A673 (cell line): Measurements from ENCODE around the gene PTGFRN.

Experiments
- EZH2 ChIP-seq: fragments of 200-600 bp; sonication (generic); IDR thresholded peaks from 2 replicates; pipeline ENCODE4 v1.6.1; 2017; ENCODE audit warnings: borderline replicate concordance, low read depth, mild to moderate bottlenecking, mixed read lengths, antibody characterized with exemption, low read length; ENCODE audit not compliant: poor library complexity, severe bottlenecking
- TF ChIP-seq, protein P1 (sequence below): fragments of 300-800, 200-600 bp; sonication (generic); conservative IDR thresholded peaks from 2 replicates; pipeline ENCODE4 v1.5.1; 2017; ENCODE audit warnings: low read depth, mild to moderate bottlenecking, antibody characterized with exemption, low read length, moderate library complexity, mixed read lengths

DNA sequence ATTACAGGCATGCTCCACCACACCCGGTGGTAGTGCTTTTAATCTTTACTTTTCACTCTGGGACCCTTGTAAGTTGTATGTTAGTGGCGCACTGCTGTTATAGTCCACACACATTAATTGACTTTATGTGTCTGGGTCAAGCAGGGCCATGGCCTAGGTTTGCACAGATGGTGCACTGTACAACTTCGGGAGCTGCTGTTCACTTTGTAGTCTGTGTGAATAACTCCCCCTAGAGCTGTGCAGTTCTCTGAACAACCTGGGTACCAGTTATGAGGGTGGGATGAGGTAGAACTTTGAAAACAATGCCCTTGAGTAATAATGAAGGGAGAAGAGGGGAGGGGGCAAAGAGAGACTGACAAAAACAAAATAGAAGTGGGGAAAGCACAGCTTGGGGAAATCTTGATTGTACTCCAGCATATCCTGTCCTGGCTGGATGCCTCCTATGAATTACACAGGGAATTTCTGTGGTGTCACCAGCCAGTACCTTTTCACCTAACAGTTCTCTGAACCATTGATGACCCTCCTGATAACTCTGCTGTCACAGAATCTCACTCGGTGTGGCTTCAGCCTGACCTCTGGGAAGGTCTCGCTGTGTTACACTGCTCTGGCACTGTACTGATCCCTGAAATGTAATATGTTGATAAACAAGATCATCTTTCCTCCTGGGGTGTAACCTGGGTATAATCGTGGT, 2.2 kb downstream of the PTGFRN start:
- TF ChIP-seq, protein P1, sequence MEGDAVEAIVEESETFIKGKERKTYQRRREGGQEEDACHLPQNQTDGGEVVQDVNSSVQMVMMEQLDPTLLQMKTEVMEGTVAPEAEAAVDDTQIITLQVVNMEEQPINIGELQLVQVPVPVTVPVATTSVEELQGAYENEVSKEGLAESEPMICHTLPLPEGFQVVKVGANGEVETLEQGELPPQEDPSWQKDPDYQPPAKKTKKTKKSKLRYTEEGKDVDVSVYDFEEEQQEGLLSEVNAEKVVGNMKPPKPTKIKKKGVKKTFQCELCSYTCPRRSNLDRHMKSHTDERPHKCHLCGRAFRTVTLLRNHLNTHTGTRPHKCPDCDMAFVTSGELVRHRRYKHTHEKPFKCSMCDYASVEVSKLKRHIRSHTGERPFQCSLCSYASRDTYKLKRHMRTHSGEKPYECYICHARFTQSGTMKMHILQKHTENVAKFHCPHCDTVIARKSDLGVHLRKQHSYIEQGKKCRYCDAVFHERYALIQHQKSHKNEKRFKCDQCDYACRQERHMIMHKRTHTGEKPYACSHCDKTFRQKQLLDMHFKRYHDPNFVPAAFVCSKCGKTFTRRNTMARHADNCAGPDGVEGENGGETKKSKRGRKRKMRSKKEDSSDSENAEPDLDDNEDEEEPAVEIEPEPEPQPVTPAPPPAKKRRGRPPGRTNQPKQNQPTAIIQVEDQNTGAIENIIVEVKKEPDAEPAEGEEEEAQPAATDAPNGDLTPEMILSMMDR: no peak
- no peak for TF ChIP-seq EZH2
